Thoracic aorta (tissue), 2 donors: ENCODE measurements around the gene DGKG. TPM values are rescaled to one million over a fixed set of nuclear protein-coding genes. Genes with fewer than 3 reads are reported as not detected.

ENCODE experiments used
- ATAC-seq: fragments of 150-250 bp; one replicate; pipeline ENCODE4 v1.8.0; 2017; ENCODE audit warnings: low read depth; ENCODE audit not compliant: insufficient number of reproducible peaks, low FRiP score
- DNase-seq: peaks from one replicate; pipeline ENCODE4 v3.0.0-alpha.2; 2020; ENCODE audit warnings: low spot score
- H3K27ac ChIP-seq, 2 donors: fragments of 200-600 bp; sonication (generic); 1 replicate in 1 of 2; 2 replicates in 1 of 2; pipeline ENCODE4 v1.5.1; 2016; ENCODE audit warnings: mild to moderate bottlenecking in 2 of 2, moderate library complexity in 2 of 2
- H3K27me3 ChIP-seq: fragments of 200-600 bp; sonication (generic); replicated peaks from 2 replicates; pipeline ENCODE4 v1.6.0; 2016; ENCODE audit warnings: mild to moderate bottlenecking; ENCODE audit not compliant: insufficient read depth
- H3K36me3 ChIP-seq: fragments of 200-600 bp; sonication (generic); one replicate; pipeline ENCODE4 v1.5.1; 2016
- H3K4me1 ChIP-seq, 2 donors: fragments of 200-600 bp; sonication (generic); 1 replicate in 1 of 2; 2 replicates in 1 of 2; pipeline versions ENCODE4 v1.5.1 to v1.6.0; 2016; ENCODE audit warnings: low read depth in 2 of 2, mild to moderate bottlenecking in 1 of 2; ENCODE audit not compliant: control insufficient read depth in 1 of 2
- H3K4me3 ChIP-seq: fragments of 200-600 bp; sonication (generic); 2 replicates; pipeline ENCODE4 v1.5.1; 2016; ENCODE audit warnings: mild to moderate bottlenecking
- H3K9me3 ChIP-seq: fragments of 200-600 bp; sonication (generic); 2 replicates; pipeline ENCODE4 v1.5.1; 2016
- CTCF ChIP-seq: fragments of 200-600 bp; sonication (generic); IDR thresholded peaks from one replicate; pipeline ENCODE4 v1.5.1; 2019; ENCODE audit warnings: antibody characterized with exemption
- total RNA-seq, 2 donors: library from RNA; depleted of rRNA; stranded (reverse); fragments of >200 nt; gene quantifications; one replicate each; pipeline versions ENCODE4 v1.1.0 to v1.2.3, GENCODE V29; 2016

Gene DGKG
- total RNA-seq, 2 donors from 2014 or later: 12.5 to 16.7 TPM

GRCh38 chr3:186320862-186321568, 41.0 kb downstream of the DGKG start:
- no peaks in the 10 kb centered on the region for H3K27me3 ChIP-seq
- H3K36me3 ChIP-seq: peaks cover 5% of the 10 kb centered on the region
- no peaks in the 10 kb centered on the region for H3K4me1 ChIP-seq
- no peak for DNase-seq
- H3K9me3 ChIP-seq: no peaks in the 10 kb centered on the region
- H3K4me3 ChIP-seq: no peak overlapping the region
- no peak overlapping the region for H3K27ac ChIP-seq
- ATAC-seq: no peak
- TF ChIP-seq CTCF: no peak

GRCh38 chr3:186319945-186320344, 42.1 kb downstream of the DGKG start:
- TF ChIP-seq CTCF: no peak
- Histone ChIP-seq H3K27me3 (no peaks in the 10 kb centered on the region), H3K4me1 (no peaks in the 10 kb centered on the region), H3K36me3 (peaks cover 5% of the 10 kb centered on the region), H3K4me3 (no peak overlapping the region), H3K27ac (no peak overlapping the region), H3K9me3 (no peaks in the 10 kb centered on the region)
- DNase-seq (no peak), ATAC-seq (no peak)

GRCh38 chr3:186318135-186318534, 43.9 kb downstream of the DGKG start:
- Histone ChIP-seq H3K36me3 (peaks cover 5% of the 10 kb centered on the region), H3K4me3 (no peak overlapping the region), H3K9me3 (no peaks in the 10 kb centered on the region), H3K4me1 (no peaks in the 10 kb centered on the region), H3K27me3 (no peaks in the 10 kb centered on the region), H3K27ac (no peak overlapping the region)
- DNase-seq (no peak), ATAC-seq (no peak)
- no peak for TF ChIP-seq CTCF

- ATAC-seq (no peak), DNase-seq (no peak)
- Histone ChIP-seq H3K27ac (no peak overlapping the region), H3K36me3 (peaks cover 5% of the 10 kb centered on the region), H3K9me3 (no peaks in the 10 kb centered on the region), H3K4me1 (no peaks in the 10 kb centered on the region), H3K4me3 (no peak overlapping the region), H3K27me3 (no peaks in the 10 kb centered on the region)
- no peak for TF ChIP-seq CTCF
Measured at GRCh38 chr3:186317478-186317877, 44.6 kb downstream of the DGKG start.

- Histone ChIP-seq H3K4me3 (no peak overlapping the region), H3K36me3 (peaks cover 5% of the 10 kb centered on the region), H3K4me1 (no peaks in the 10 kb centered on the region), H3K9me3 (no peaks in the 10 kb centered on the region), H3K27ac (no peak overlapping the region), H3K27me3 (no peaks in the 10 kb centered on the region)
- no peak for DNase-seq
- no peak for ATAC-seq
- no peak for TF ChIP-seq CTCF
Measured at GRCh38 chr3:186316666-186317260, 45.3 kb downstream of the DGKG start.
